GM12892 (cell line): ENCODE measurements around the gene SDR9C7.

Source experiments
- POLR2A ChIP-seq: IDR thresholded peaks from 2 replicates; pipeline ENCODE4 v1.6.1; 2011; ENCODE audit warnings: low read depth, low read length, control low read depth
- POLR2AphosphoS5 ChIP-seq: IDR thresholded peaks from 2 replicates; pipeline ENCODE4 v1.6.1; 2011; ENCODE audit warnings: low read depth, low read length, control low read depth
- TAF1 ChIP-seq: IDR thresholded peaks from 2 replicates; pipeline ENCODE4 v1.6.1; 2011; ENCODE audit warnings: low read depth, mild to moderate bottlenecking, control low read depth, low read length, borderline replicate concordance

GRCh38 chr12:56896082-56896481 lies 38.1 kb downstream of the SDR9C7 start:
- no peak for TF ChIP-seq POLR2A
- TF ChIP-seq TAF1: no peak
- no peak for TF ChIP-seq POLR2AphosphoS5
